ENCODE results near the gene FGF18.

The FGF18 gene

GRCh38 chr5:171418316-171418981 lies 998 bp upstream of the FGF18 start (continued):
- TF ChIP-seq CTCF (tag by site-specific recombination; IDR thresholded peaks at IDR 0.05) (peak; percentile 96), REST (tag by site-specific recombination; IDR thresholded peaks at IDR 0.05) (peak; percentile 98)
- TF ChIP-seq, protein P1, sequence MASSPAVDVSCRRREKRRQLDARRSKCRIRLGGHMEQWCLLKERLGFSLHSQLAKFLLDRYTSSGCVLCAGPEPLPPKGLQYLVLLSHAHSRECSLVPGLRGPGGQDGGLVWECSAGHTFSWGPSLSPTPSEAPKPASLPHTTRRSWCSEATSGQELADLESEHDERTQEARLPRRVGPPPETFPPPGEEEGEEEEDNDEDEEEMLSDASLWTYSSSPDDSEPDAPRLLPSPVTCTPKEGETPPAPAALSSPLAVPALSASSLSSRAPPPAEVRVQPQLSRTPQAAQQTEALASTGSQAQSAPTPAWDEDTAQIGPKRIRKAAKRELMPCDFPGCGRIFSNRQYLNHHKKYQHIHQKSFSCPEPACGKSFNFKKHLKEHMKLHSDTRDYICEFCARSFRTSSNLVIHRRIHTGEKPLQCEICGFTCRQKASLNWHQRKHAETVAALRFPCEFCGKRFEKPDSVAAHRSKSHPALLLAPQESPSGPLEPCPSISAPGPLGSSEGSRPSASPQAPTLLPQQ (tag by site-specific recombination; IDR thresholded peaks at IDR 0.05): 0 out of 2 replicates have a peak, but pooled peaks have one; percentile 28

DNA sequence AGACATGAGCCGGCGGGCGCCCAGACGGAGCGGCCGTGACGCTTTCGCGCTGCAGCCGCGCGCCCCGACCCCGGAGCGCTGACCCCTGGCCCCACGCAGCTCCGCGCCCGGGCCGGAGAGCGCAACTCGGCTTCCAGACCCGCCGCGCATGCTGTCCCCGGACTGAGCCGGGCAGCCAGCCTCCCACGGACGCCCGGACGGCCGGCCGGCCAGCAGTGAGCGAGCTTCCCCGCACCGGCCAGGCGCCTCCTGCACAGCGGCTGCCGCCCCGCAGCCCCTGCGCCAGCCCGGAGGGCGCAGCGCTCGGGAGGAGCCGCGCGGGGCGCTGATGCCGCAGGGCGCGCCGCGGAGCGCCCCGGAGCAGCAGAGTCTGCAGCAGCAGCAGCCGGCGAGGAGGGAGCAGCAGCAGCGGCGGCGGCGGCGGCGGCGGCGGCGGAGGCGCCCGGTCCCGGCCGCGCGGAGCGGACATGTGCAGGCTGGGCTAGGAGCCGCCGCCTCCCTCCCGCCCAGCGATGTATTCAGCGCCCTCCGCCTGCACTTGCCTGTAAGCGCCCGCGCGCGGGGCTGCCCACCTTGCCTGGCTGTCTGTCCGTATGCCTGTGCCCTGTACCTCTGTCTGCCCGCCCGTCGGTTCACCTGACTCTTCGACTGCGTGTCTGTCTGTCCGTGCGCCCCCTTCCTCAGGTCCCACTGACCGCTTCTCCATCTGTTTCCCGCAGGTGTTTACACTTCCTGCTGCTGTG lies 412 bp downstream of the FGF18 start:
- no peaks in the 10 kb centered on the region for H3K36me3 ChIP-seq (ENCODE audit: control insufficient read depth in 2 of 2, insufficient read depth in 1 of 2, low read length in 2 of 2)
- CTCF ChIA-PET: interaction anchor here (0.6 to 2.8 kb wide), 11 partner anchors 14 to 610 kb away, joined by 3 to 37 read pairs (median 5); no protein-coding TSS in a partner anchor
- POLR2A ChIA-PET: interaction anchor here (1.5 to 1.8 kb wide), 2 partner anchors 31 to 492 kb away, joined by 3 to 7 read pairs; partner anchors contain the start of gene NPM1

GRCh38 chr5:171420431-171421241 lies 1.2 kb downstream of the FGF18 start:
- CTCF ChIA-PET: interaction anchor here (0.6 to 1.1 kb wide), 4 partner anchors 8 to 611 kb away, joined by 3 read pairs; no protein-coding TSS in a partner anchor
- peak; percentile 45; the same call in 1 of the 2 replicates for TF ChIP-seq ZNF341 (tag by site-specific recombination; IDR thresholded peaks at IDR 0.05; ENCODE audit: low read depth)
- TF ChIP-seq ZXDB (tag by site-specific recombination; IDR thresholded peaks at IDR 0.05): no peak
- no peak for TF ChIP-seq ZNF544 (tag by site-specific recombination; IDR thresholded peaks at IDR 0.05)
- TF ChIP-seq HIC1 (tag by site-specific recombination; IDR thresholded peaks at IDR 0.05): no peak
- TF ChIP-seq, protein P2, sequence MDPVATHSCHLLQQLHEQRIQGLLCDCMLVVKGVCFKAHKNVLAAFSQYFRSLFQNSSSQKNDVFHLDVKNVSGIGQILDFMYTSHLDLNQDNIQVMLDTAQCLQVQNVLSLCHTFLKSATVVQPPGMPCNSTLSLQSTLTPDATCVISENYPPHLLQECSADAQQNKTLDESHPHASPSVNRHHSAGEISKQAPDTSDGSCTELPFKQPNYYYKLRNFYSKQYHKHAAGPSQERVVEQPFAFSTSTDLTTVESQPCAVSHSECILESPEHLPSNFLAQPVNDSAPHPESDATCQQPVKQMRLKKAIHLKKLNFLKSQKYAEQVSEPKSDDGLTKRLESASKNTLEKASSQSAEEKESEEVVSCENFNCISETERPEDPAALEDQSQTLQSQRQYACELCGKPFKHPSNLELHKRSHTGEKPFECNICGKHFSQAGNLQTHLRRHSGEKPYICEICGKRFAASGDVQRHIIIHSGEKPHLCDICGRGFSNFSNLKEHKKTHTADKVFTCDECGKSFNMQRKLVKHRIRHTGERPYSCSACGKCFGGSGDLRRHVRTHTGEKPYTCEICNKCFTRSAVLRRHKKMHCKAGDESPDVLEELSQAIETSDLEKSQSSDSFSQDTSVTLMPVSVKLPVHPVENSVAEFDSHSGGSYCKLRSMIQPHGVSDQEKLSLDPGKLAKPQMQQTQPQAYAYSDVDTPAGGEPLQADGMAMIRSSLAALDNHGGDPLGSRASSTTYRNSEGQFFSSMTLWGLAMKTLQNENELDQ (tag by site-specific recombination; IDR thresholded peaks at IDR 0.05; ENCODE audit: low read depth): no peak
- Histone ChIP-seq H3K27ac (ENCODE audit: extremely low read depth, low read depth, low read length) (no peak overlapping the region), H3K36me3 (ENCODE audit: control insufficient read depth in 2 of 2, insufficient read depth in 1 of 2, low read length in 2 of 2) (no peaks in the 10 kb centered on the region), H3K4me3 (ENCODE audit: low read depth, low read length) (peak overlapping the region; percentile 32; the same call in 1 of the 2 replicates), H3K4me1 (ENCODE audit: control insufficient read depth, insufficient read depth, low read length) (peaks cover 2% of the 10 kb centered on the region; the same call in 1 of the 2 replicates), H3K9me3 (ENCODE audit: control insufficient read depth, insufficient read depth, low read depth, low read length) (no peaks in the 10 kb centered on the region)
- POLR2A ChIA-PET: no interaction called here

More for the DNA sequence above, 412 bp downstream of the FGF18 start:
- Histone ChIP-seq H3K4me3 (ENCODE audit: low read depth, low read length) (peak overlapping the region; percentile 49), H3K4me1 (ENCODE audit: control insufficient read depth, insufficient read depth, low read length) (peaks cover 2% of the 10 kb centered on the region; the same call in 1 of the 2 replicates), H3K27ac (ENCODE audit: extremely low read depth, low read depth, low read length) (no peak overlapping the region; the same call in 1 of the 2 replicates), H3K9me3 (ENCODE audit: control insufficient read depth, insufficient read depth, low read depth, low read length) (no peaks in the 10 kb centered on the region)
- TF ChIP-seq TRIM28 (IDR thresholded peaks at IDR 0.05; ENCODE audit: borderline replicate concordance, low read length): no peak
- peak; percentile 95 for TF ChIP-seq ZNF335 (tag by site-specific recombination; conservative IDR thresholded peaks at IDR 0.05)
- peak; percentile 11; the same call in 1 of the 2 replicates for TF ChIP-seq ZNF341 (tag by site-specific recombination; IDR thresholded peaks at IDR 0.05; ENCODE audit: low read depth)
- TF ChIP-seq EGR2 (tag by site-specific recombination; IDR thresholded peaks at IDR 0.05; ENCODE audit: low read depth): peak; percentile 45; the same call in 1 of the 2 replicates
- 0 out of 2 replicates have a peak, but pooled peaks have one; percentile 38 for TF ChIP-seq ZBTB8A (tag by site-specific recombination; IDR thresholded peaks at IDR 0.05)
- no peak for TF ChIP-seq ZNF433 (tag by site-specific recombination; IDR thresholded peaks at IDR 0.05; ENCODE audit: low read depth)
- TF ChIP-seq ZFHX2 (tag by site-specific recombination; conservative IDR thresholded peaks at IDR 0.05): 0 out of 2 replicates have a peak, but pooled peaks have one; percentile 14
- TF ChIP-seq, protein P3, sequence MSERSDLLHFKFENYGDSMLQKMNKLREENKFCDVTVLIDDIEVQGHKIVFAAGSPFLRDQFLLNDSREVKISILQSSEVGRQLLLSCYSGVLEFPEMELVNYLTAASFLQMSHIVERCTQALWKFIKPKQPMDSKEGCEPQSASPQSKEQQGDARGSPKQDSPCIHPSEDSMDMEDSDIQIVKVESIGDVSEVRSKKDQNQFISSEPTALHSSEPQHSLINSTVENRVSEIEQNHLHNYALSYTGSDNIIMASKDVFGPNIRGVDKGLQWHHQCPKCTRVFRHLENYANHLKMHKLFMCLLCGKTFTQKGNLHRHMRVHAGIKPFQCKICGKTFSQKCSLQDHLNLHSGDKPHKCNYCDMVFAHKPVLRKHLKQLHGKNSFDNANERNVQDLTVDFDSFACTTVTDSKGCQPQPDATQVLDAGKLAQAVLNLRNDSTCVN (tag by site-specific recombination; optimal IDR thresholded peaks at IDR 0.05): peak; percentile 36
- 0 out of 2 replicates have a peak, but pooled peaks have one; percentile 11 for TF ChIP-seq SCRT2 (tag by site-specific recombination; IDR thresholded peaks at IDR 0.05)
